Smooth muscle cell (in vitro differentiated cells): ENCODE results near the gene IL1R2. TPM values are rescaled to one million over a fixed set of nuclear protein-coding genes. Genes with fewer than 3 reads are reported as not detected.
A peak's percentile ranks its signal among the peaks of the same experiment; 100 is the strongest.

ENCODE experiments used
- DNase-seq: peaks from one replicate; lab custom pipeline; 2025; ENCODE audit not compliant: unreplicated experiment; lab: John Stamatoyannopoulos, UW
- H2AFZ ChIP-seq: fragments of 200-600 bp; sonication (generic); 2 replicates; pipeline ENCODE4 v1.6.0; 2016; ENCODE audit warnings: antibody characterized with exemption, low read depth, mild to moderate bottlenecking
- H3F3A ChIP-seq: fragments of 200-600 bp; sonication (generic); 2 replicates; pipeline ENCODE4 v1.6.0; 2017; ENCODE audit warnings: antibody characterized with exemption, low read depth
- H3K27ac ChIP-seq: fragments of 200-600 bp; sonication (generic); 2 replicates; pipeline ENCODE4 v1.5.1; 2016; ENCODE audit warnings: low read depth, mild to moderate bottlenecking
- H3K27me3 ChIP-seq: fragments of 200-600 bp; sonication (generic); 2 replicates; pipeline ENCODE4 v1.6.1; 2016; ENCODE audit warnings: low read depth, mild to moderate bottlenecking
- H3K36me3 ChIP-seq: fragments of 200-600 bp; sonication (generic); 2 replicates; pipeline ENCODE4 v1.5.1; 2016; ENCODE audit warnings: low read depth
- H3K4me1 ChIP-seq: fragments of 200-600 bp; sonication (generic); 2 replicates; pipeline ENCODE4 v1.5.1; 2016; ENCODE audit warnings: low read depth
- H3K4me2 ChIP-seq: fragments of 200-600 bp; sonication (generic); 2 replicates; pipeline ENCODE4 v1.6.0; 2016; ENCODE audit warnings: mild to moderate bottlenecking
- H3K4me3 ChIP-seq: fragments of 200-600 bp; sonication (generic); 2 replicates; pipeline ENCODE4 v1.5.1; 2016; ENCODE audit warnings: mild to moderate bottlenecking
- H3K79me2 ChIP-seq: fragments of 200-600 bp; sonication (generic); 2 replicates; pipeline ENCODE4 v1.6.0; 2016; ENCODE audit warnings: low read depth, mild to moderate bottlenecking
- H3K9ac ChIP-seq: fragments of 200-600 bp; sonication (generic); 2 replicates; pipeline ENCODE4 v1.6.0; 2016; ENCODE audit warnings: low read depth
- H3K9me3 ChIP-seq: fragments of 200-600 bp; sonication (generic); replicated peaks from 2 replicates; pipeline ENCODE4 v1.5.1; 2016; ENCODE audit warnings: low read depth
- H4K20me1 ChIP-seq: fragments of 200-600 bp; sonication (generic); 2 replicates; pipeline ENCODE4 v1.6.0; 2016; ENCODE audit warnings: low read depth
- WGBS: methylation state at CpG from one replicate; pipeline ENCODE4 v1.1.7; 2016; ENCODE audit warnings: low lambda C conversion rate; 5-methylcytosine and 5-hydroxymethylcytosine counted together
- polyA plus RNA-seq: library from polyadenylated mRNA; unstranded; fragments of >200 nt; fragmentation: Nextera tagmentation; extraction: Ambion mirVana; gene quantifications from 2 replicates; pipeline ENCODE4 v1.2.1, GENCODE V29; 2016
- total RNA-seq: library from RNA; depleted of rRNA; stranded (reverse); fragments of >200 nt; gene quantifications from 2 replicates; pipeline ENCODE4 v1.2.3, GENCODE V29; 2014
- TF ChIP-seq, protein P1 (sequence below): fragments of 200-600 bp; sonication (generic); IDR thresholded peaks from 2 replicates; pipeline ENCODE4 v1.5.1; 2017; ENCODE audit warnings: borderline replicate concordance, mild to moderate bottlenecking, antibody characterized with exemption; ENCODE audit not compliant: insufficient read depth, poor library complexity, severe bottlenecking

Gene IL1R2
- total and polyA plus RNA-seq, 2 experiments from 2014 or later: 0.42 to 4.2 TPM

DNA sequence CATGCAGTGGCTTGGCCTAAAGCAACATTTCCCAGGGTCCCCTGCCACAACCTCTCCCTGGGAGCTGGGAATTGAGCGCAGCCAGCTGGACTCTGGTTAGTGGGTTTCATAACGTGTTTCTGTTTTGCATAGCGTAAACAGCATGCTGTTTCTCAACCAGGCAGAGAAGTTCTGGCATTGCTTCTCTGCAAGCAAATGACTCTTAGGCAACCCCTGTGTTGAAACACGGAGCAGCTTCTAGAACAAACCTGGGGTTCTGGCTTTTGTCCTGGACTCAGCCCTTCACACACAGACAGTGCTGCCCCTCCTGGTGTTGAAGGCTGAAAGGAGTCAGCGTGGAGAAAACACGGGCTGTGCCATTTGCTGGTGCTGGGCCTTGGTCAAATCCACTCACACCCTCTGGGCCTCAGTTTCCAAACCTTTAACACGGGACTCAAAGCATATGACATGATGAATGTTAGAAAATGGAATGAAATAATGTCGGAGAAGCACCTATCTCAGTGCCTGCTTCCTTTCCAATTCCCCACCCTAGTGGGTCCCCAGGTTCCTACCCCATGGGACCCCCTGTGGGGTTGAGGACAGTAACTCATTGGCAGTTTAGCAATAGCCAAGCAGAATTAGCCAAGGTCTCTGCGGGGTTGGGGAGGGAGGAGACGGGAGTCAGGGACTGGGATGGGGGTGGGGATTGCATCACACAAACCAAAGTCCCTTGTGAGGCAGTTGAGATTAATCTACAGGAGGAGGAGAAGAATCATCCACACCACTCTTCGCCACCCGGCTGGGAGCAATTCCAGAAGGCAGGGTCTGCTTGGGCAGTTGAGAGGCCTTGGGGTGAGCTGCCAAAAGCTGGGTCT, 30.2 kb upstream of the IL1R2 start:
- no peaks in the 10 kb centered on the region for H3K36me3 ChIP-seq
- H3K27ac ChIP-seq: peak overlapping the region; percentile 26
- TF ChIP-seq, protein P1, sequence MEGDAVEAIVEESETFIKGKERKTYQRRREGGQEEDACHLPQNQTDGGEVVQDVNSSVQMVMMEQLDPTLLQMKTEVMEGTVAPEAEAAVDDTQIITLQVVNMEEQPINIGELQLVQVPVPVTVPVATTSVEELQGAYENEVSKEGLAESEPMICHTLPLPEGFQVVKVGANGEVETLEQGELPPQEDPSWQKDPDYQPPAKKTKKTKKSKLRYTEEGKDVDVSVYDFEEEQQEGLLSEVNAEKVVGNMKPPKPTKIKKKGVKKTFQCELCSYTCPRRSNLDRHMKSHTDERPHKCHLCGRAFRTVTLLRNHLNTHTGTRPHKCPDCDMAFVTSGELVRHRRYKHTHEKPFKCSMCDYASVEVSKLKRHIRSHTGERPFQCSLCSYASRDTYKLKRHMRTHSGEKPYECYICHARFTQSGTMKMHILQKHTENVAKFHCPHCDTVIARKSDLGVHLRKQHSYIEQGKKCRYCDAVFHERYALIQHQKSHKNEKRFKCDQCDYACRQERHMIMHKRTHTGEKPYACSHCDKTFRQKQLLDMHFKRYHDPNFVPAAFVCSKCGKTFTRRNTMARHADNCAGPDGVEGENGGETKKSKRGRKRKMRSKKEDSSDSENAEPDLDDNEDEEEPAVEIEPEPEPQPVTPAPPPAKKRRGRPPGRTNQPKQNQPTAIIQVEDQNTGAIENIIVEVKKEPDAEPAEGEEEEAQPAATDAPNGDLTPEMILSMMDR: no peak
- no peaks in the 10 kb centered on the region for H3F3A ChIP-seq
- H3K9me3 ChIP-seq: no peaks in the 10 kb centered on the region
- WGBS: 48% methylated on average over 12 of the region's 12 CpGs
- H3K4me3 ChIP-seq: no peak overlapping the region
- peak overlapping the region; percentile 34 for H3K4me2 ChIP-seq
- no peak overlapping the region for H2AFZ ChIP-seq
- DNase-seq: peak; percentile 30
- no peaks in the 10 kb centered on the region for H4K20me1 ChIP-seq
- no peaks in the 10 kb centered on the region for H3K79me2 ChIP-seq
- H3K4me1 ChIP-seq: no peaks in the 10 kb centered on the region
- no peak overlapping the region for H3K9ac ChIP-seq
- H3K27me3 ChIP-seq: no peaks in the 10 kb centered on the region

DNA sequence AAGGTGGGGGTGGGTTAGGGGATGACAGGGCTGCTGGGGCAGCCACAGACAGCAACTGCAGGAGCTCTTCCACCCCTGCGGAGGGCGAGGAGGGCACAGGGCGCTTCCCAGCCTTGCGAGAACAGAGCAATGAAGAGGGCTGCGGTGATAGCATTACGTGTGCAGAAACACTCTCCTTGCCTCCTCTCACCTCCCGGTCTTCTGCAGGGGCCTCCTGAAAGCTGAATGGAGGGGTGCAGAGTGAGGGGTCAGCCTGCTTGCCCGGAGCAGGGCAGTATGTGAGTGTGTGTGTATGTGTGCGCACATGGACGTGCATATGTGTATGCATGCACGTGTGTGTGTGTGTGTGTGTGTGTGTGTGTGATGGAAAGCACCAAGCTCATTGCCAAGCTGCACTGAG, 29.5 kb upstream of the IL1R2 start:
- H3K4me2 ChIP-seq: no peak overlapping the region
- 90% methylated on average over 11 of the region's 11 CpGs for WGBS
- H3K79me2 ChIP-seq: no peaks in the 10 kb centered on the region
- H2AFZ ChIP-seq: no peak overlapping the region
- no peak overlapping the region for H3K4me3 ChIP-seq
- H3K4me1 ChIP-seq: no peaks in the 10 kb centered on the region
- no peaks in the 10 kb centered on the region for H3K36me3 ChIP-seq
- H3K27me3 ChIP-seq: no peaks in the 10 kb centered on the region
- no peak overlapping the region for H3K9ac ChIP-seq
- no peaks in the 10 kb centered on the region for H4K20me1 ChIP-seq
- TF ChIP-seq, protein P1: no peak
- DNase-seq: no peak
- no peaks in the 10 kb centered on the region for H3K9me3 ChIP-seq
- H3K27ac ChIP-seq: no peak overlapping the region
- H3F3A ChIP-seq: no peaks in the 10 kb centered on the region

DNA sequence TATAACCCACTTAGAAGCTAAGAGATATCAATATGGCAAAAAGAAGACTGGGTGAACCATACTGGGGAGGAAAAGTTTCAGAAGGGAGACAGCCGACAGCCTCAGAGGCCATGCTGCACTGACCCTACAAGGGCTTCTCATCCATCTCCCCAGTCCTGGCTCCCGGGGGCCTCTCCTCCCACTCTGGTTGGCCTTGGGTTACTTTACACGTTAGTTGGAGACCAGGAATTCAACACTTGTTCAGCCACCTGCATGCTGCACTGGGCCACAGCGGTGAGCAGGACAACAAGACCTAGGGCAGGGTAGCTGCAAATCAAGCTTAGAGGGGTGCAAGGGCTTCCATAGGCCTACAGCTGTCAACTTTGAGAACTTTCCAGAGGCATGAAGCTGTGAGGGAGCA, 28.6 kb upstream of the IL1R2 start:
- no peak for DNase-seq
- no peaks in the 10 kb centered on the region for H3K79me2 ChIP-seq
- H3K4me1 ChIP-seq: no peaks in the 10 kb centered on the region
- H3K9me3 ChIP-seq: no peaks in the 10 kb centered on the region
- H3K4me3 ChIP-seq: no peak overlapping the region
- TF ChIP-seq, protein P1: no peak
- H4K20me1 ChIP-seq: no peaks in the 10 kb centered on the region
- no peak overlapping the region for H3K27ac ChIP-seq
- H2AFZ ChIP-seq: no peak overlapping the region
- H3K27me3 ChIP-seq: no peaks in the 10 kb centered on the region
- H3F3A ChIP-seq: no peaks in the 10 kb centered on the region
- H3K36me3 ChIP-seq: no peaks in the 10 kb centered on the region
- H3K4me2 ChIP-seq: no peak overlapping the region
- WGBS: 88% methylated on average over 4 of the region's 4 CpGs
- H3K9ac ChIP-seq: no peak overlapping the region
